Liver (tissue), 9 donors: ENCODE data around the gene ARHGAP6. TPM values are rescaled to one million over a fixed set of nuclear protein-coding genes. Genes with fewer than 3 reads are reported as not detected.

ENCODE experiments used
- DNase-seq: peaks from one replicate; pipeline ENCODE4 v3.0.0-alpha.2; 2017; ENCODE audit warnings: low spot score
- H3K27ac ChIP-seq, 2 donors: one replicate each; pipeline ENCODE4 v1.7.0; 2013; ENCODE audit warnings: inconsistent platforms in 2 of 2, low read length in 2 of 2, control low read depth in 1 of 2, low read depth in 1 of 2, mild to moderate bottlenecking in 1 of 2
- H3K27me3 ChIP-seq, 4 donors: one replicate each; pipeline versions ENCODE4 v1.6.1 to v1.7.0; 2013; ENCODE audit warnings: low read length in 3 of 4, inconsistent platforms in 1 of 4, mild to moderate bottlenecking in 1 of 4, moderate library complexity in 1 of 4; ENCODE audit not compliant: control insufficient read depth in 4 of 4, insufficient read depth in 4 of 4
- H3K36me3 ChIP-seq, 4 donors: one replicate each; pipeline versions ENCODE4 v1.6.1 to v1.7.0; 2013; ENCODE audit warnings: low read length in 3 of 4, mild to moderate bottlenecking in 3 of 4, low read depth in 1 of 4, moderate library complexity in 1 of 4; ENCODE audit not compliant: control insufficient read depth in 4 of 4, insufficient read depth in 3 of 4
- H3K4me1 ChIP-seq, 4 donors: one replicate each; pipeline versions ENCODE4 v1.6.1 to v1.7.0; 2013; ENCODE audit warnings: low read length in 3 of 4, mild to moderate bottlenecking in 3 of 4, moderate library complexity in 1 of 4; ENCODE audit not compliant: control insufficient read depth in 4 of 4, insufficient read depth in 4 of 4
- H3K4me3 ChIP-seq, 3 donors: one replicate each; pipeline versions ENCODE4 v1.6.1 to v1.7.0; 2013; ENCODE audit warnings: low read length in 3 of 3, control low read depth in 1 of 3, low read depth in 1 of 3, mild to moderate bottlenecking in 1 of 3
- H3K9ac ChIP-seq, 2 donors: one replicate each; pipeline ENCODE4 v1.7.0; 2013; ENCODE audit warnings: low read length in 2 of 2, mild to moderate bottlenecking in 2 of 2, moderate library complexity in 2 of 2, control low read depth in 1 of 2, low read depth in 1 of 2
- H3K9me3 ChIP-seq, 4 donors: one replicate each; pipeline versions ENCODE4 v1.6.1 to v1.7.0; 2013; ENCODE audit warnings: low read length in 3 of 4; ENCODE audit not compliant: control insufficient read depth in 4 of 4
- EGR1 ChIP-seq, 2 donors: IDR thresholded peaks; 2 replicates each; pipeline ENCODE4 v1.6.1; 2016 to 2018; ENCODE audit warnings: antibody characterized with exemption in 2 of 2, low read depth in 2 of 2
- FOXA1 ChIP-seq: IDR thresholded peaks from 2 replicates; pipeline ENCODE4 v1.6.1; 2016; ENCODE audit warnings: antibody characterized with exemption
- FOXA2 ChIP-seq: IDR thresholded peaks from 2 replicates; pipeline ENCODE4 v1.6.1; 2016; ENCODE audit warnings: antibody characterized with exemption
- GABPA ChIP-seq, 2 donors: IDR thresholded peaks in 1 of 2; conservative IDR thresholded peaks in 1 of 2; 2 replicates each; pipeline ENCODE4 v1.6.1; 2016; ENCODE audit warnings: antibody characterized with exemption in 2 of 2, mild to moderate bottlenecking in 1 of 2, moderate library complexity in 1 of 2
- HNF4A ChIP-seq, 2 donors: conservative IDR thresholded peaks; 2 replicates each; pipeline ENCODE4 v1.6.1; 2016; ENCODE audit warnings: antibody characterized with exemption in 2 of 2, mild to moderate bottlenecking in 2 of 2
- HNF4G ChIP-seq: IDR thresholded peaks from 2 replicates; pipeline ENCODE4 v1.6.1; 2016; ENCODE audit warnings: antibody characterized with exemption
- JUND ChIP-seq, 2 donors: IDR thresholded peaks; 2 replicates each; pipeline ENCODE4 v1.6.1; 2016; ENCODE audit warnings: antibody characterized with exemption in 2 of 2
- NR2F2 ChIP-seq: IDR thresholded peaks from 2 replicates; pipeline ENCODE4 v1.6.1; 2016; ENCODE audit warnings: antibody characterized with exemption
- RAD21 ChIP-seq, 2 donors: IDR thresholded peaks; 2 replicates each; pipeline ENCODE4 v1.6.1; 2016; ENCODE audit warnings: antibody characterized with exemption in 2 of 2, mild to moderate bottlenecking in 2 of 2
- RXRA ChIP-seq, 2 donors: IDR thresholded peaks; 2 replicates each; pipeline ENCODE4 v1.6.1; 2017 to 2018; ENCODE audit warnings: antibody characterized with exemption in 2 of 2, mild to moderate bottlenecking in 1 of 2
- SP1 ChIP-seq: IDR thresholded peaks from 2 replicates; pipeline ENCODE4 v1.6.1; 2018; ENCODE audit warnings: antibody characterized with exemption, mild to moderate bottlenecking
- TAF1 ChIP-seq: conservative IDR thresholded peaks from 2 replicates; pipeline ENCODE4 v1.6.1; 2016; ENCODE audit warnings: antibody characterized with exemption, mild to moderate bottlenecking
- YY1 ChIP-seq: IDR thresholded peaks from 2 replicates; pipeline ENCODE4 v1.6.1; 2016; ENCODE audit warnings: antibody characterized with exemption, mild to moderate bottlenecking
- WGBS: extraction: QIAGEN DNeasy Blood & Tissue Kit; methylation state at CpG from one replicate; pipeline ENCODE4 v1.1.7; 2013; 5-methylcytosine and 5-hydroxymethylcytosine counted together
- polyA plus RNA-seq, 2 donors: library from polyadenylated mRNA; stranded (reverse) in 1 of 2; unstranded in 1 of 2; fragments of 200-250 nt in 1 of 2; fragments of >200 nt in 1 of 2; fragmentation: Nextera tagmentation in 1 of 2; extraction: Ambion mirVana in 1 of 2; gene quantifications; one replicate each; pipeline versions ENCODE4 v1.2.1 to v1.2.3, GENCODE V29; 2013 to 2015
- total RNA-seq, 2 donors: library from RNA; depleted of rRNA; stranded (reverse); fragments of >200 nt; gene quantifications; one replicate each; pipeline ENCODE4 v1.2.3, GENCODE V29; 2014
- TF ChIP-seq, protein P1 (sequence below): IDR thresholded peaks from 2 replicates; pipeline ENCODE4 v1.6.1; 2016; ENCODE audit warnings: antibody characterized with exemption, mild to moderate bottlenecking
- TF ChIP-seq, protein P2 (sequence below): IDR thresholded peaks from 2 replicates; pipeline ENCODE4 v1.6.1; 2016; ENCODE audit warnings: antibody characterized with exemption
- TF ChIP-seq, protein P3 (sequence below): fragments of 150-350 bp; IDR thresholded peaks from 2 replicates; pipeline ENCODE4 v1.5.1; 2017; ENCODE audit warnings: improper control_type of control experiment, low read depth, low read length; ENCODE audit not compliant: missing input control
- TF ChIP-seq, protein P4 (sequence below): IDR thresholded peaks from 2 replicates; pipeline ENCODE4 v1.6.1; 2016; ENCODE audit warnings: antibody characterized with exemption
- TF ChIP-seq, protein P5 (sequence below): IDR thresholded peaks from 2 replicates; pipeline ENCODE4 v1.6.1; 2016; ENCODE audit warnings: antibody characterized with exemption
- donor health status: healthy.
- donor health status: healthy.
- donor health status: healthy.
- donor health status: healthy.
- donor health status: healthy.

Gene ARHGAP6
- total and polyA plus RNA-seq, 4 donors = 0.10 to 2.2 (median 0.65) TPM

DNA sequence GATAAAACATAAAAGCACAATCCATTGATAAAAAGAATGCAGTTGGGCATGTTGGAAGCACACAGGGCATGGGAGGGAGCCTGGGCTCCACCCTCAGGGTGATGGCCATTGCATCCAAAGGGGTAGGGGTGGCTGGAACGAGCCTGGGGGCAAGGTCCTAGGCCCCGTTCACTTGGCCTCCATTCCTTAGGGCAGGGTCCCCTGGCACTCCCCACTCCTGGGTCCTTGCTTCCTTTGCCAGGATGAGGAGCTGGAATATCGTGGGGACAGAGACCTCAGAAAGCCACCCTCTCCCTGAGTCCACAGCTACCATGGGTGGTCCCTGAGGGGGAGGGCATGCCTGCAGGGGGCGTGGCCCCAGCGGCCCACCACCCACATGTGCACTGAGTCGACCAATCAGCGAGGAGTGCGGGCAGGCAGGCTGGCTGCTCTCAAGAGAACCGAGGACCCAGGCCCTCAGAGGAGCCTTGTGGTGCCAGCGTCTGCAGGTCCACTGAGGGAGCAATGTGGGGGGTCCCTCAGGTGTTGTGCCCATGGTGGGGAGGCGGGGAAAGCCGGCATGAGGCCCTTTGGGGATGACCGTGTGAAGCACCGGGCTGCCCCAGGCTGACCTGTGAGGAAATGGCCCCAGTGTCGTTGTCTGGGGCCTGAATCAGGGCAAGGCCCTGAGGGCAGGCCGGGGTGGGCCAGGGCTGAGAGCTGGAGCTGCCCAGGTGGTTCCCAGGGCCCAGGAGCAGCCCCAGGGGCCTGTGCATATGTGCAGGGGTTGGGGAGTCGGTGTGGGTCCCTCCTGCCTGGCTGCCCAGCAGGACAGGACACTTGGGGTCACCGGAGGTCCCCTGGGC is 451.2 kb downstream of the ARHGAP6 start:
- Histone ChIP-seq H3K9me3 (peaks cover 0 to 6% (median 0%) of the 10 kb centered on the region in 4 donors), H3K27me3 (no peaks in the 10 kb centered on the region), H3K4me3 (no peak overlapping the region), H3K27ac (no peak overlapping the region), H3K36me3 (no peaks in the 10 kb centered on the region), H3K9ac (no peak overlapping the region), H3K4me1 (no peaks in the 10 kb centered on the region)
- TF ChIP-seq HNF4G (no peak), GABPA (IDR thresholded peaks at IDR 0.05 in 1 of 2, conservative IDR thresholded peaks at IDR 0.05 in 1 of 2) (no peak), EGR1 (IDR thresholded peaks at IDR 0.05; ENCODE audit: low read depth in 2 of 2) (no peak), RAD21 (IDR thresholded peaks at IDR 0.05) (no peak), SP1 (no peak), JUND (IDR thresholded peaks at IDR 0.05) (no peak), YY1 (no peak), FOXA2 (no peak), TAF1 (no peak), RXRA (IDR thresholded peaks at IDR 0.05) (no peak), NR2F2 (no peak), HNF4A (conservative IDR thresholded peaks at IDR 0.05) (no peak), FOXA1 (no peak)
- TF ChIP-seq, protein P1, sequence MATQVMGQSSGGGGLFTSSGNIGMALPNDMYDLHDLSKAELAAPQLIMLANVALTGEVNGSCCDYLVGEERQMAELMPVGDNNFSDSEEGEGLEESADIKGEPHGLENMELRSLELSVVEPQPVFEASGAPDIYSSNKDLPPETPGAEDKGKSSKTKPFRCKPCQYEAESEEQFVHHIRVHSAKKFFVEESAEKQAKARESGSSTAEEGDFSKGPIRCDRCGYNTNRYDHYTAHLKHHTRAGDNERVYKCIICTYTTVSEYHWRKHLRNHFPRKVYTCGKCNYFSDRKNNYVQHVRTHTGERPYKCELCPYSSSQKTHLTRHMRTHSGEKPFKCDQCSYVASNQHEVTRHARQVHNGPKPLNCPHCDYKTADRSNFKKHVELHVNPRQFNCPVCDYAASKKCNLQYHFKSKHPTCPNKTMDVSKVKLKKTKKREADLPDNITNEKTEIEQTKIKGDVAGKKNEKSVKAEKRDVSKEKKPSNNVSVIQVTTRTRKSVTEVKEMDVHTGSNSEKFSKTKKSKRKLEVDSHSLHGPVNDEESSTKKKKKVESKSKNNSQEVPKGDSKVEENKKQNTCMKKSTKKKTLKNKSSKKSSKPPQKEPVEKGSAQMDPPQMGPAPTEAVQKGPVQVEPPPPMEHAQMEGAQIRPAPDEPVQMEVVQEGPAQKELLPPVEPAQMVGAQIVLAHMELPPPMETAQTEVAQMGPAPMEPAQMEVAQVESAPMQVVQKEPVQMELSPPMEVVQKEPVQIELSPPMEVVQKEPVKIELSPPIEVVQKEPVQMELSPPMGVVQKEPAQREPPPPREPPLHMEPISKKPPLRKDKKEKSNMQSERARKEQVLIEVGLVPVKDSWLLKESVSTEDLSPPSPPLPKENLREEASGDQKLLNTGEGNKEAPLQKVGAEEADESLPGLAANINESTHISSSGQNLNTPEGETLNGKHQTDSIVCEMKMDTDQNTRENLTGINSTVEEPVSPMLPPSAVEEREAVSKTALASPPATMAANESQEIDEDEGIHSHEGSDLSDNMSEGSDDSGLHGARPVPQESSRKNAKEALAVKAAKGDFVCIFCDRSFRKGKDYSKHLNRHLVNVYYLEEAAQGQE = no peak
- TF ChIP-seq, protein P2, sequence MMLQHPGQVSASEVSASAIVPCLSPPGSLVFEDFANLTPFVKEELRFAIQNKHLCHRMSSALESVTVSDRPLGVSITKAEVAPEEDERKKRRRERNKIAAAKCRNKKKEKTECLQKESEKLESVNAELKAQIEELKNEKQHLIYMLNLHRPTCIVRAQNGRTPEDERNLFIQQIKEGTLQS = no peak
- TF ChIP-seq, protein P3, sequence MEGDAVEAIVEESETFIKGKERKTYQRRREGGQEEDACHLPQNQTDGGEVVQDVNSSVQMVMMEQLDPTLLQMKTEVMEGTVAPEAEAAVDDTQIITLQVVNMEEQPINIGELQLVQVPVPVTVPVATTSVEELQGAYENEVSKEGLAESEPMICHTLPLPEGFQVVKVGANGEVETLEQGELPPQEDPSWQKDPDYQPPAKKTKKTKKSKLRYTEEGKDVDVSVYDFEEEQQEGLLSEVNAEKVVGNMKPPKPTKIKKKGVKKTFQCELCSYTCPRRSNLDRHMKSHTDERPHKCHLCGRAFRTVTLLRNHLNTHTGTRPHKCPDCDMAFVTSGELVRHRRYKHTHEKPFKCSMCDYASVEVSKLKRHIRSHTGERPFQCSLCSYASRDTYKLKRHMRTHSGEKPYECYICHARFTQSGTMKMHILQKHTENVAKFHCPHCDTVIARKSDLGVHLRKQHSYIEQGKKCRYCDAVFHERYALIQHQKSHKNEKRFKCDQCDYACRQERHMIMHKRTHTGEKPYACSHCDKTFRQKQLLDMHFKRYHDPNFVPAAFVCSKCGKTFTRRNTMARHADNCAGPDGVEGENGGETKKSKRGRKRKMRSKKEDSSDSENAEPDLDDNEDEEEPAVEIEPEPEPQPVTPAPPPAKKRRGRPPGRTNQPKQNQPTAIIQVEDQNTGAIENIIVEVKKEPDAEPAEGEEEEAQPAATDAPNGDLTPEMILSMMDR = no peak
- TF ChIP-seq, protein P4, sequence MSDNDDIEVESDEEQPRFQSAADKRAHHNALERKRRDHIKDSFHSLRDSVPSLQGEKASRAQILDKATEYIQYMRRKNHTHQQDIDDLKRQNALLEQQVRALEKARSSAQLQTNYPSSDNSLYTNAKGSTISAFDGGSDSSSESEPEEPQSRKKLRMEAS = no peak
- TF ChIP-seq, protein P5, sequence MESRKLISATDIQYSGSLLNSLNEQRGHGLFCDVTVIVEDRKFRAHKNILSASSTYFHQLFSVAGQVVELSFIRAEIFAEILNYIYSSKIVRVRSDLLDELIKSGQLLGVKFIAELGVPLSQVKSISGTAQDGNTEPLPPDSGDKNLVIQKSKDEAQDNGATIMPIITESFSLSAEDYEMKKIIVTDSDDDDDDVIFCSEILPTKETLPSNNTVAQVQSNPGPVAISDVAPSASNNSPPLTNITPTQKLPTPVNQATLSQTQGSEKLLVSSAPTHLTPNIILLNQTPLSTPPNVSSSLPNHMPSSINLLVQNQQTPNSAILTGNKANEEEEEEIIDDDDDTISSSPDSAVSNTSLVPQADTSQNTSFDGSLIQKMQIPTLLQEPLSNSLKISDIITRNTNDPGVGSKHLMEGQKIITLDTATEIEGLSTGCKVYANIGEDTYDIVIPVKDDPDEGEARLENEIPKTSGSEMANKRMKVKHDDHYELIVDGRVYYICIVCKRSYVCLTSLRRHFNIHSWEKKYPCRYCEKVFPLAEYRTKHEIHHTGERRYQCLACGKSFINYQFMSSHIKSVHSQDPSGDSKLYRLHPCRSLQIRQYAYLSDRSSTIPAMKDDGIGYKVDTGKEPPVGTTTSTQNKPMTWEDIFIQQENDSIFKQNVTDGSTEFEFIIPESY = no peak
- DNase-seq = no peak
- 92% methylated on average over 18 of the region's 18 CpGs for WGBS
